NOMO-1 treated with DMSO at 0.1 percent for 48 hours (cell line): ENCODE measurements around the gene CLSTN2.

Experiments
- DNase-seq: peaks from one replicate; lab custom pipeline; 2025; ENCODE audit not compliant: unreplicated experiment; lab: John Stamatoyannopoulos, UW

The CLSTN2 gene

DNA sequence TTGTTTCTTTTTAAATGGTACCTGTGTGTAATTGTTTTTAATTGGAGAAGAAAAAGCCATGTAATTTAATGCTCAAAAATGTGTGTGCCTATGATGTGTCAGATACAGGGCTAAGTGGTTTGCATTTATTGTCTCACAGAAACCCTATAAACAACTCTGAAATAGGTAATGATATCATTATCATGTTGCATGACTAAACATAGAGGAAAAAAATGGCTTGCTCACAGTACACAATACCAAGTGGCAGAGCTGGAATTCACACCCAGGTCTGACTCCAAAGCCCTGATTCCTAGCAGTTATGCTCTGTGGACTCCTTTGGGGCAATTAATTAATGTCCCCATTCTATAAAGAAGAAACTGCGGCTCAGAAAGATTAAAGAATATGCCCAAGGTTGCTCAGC lies 505.5 kb downstream of the CLSTN2 start:
- DNase-seq: no peak

DNA sequence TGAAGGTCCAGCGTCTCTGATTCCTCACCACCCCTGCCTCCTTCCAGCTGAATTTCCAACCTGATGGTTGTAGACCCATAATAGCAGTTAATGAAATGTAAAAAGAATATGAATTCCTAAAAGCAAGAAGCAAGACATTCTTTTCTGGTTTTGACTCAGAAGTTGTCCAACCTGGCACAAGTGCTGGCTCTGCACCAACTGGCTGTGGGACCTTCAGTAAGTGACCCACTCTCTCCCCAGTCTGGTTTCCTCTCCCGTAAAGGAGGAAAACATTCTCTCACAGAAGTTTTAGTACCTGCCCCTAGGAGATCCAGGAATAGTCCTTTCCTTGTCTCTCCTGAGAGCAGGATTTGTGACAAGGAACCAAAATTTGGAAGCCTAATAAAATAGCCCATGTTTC lies 506.0 kb downstream of the CLSTN2 start:
- DNase-seq: no peak

DNA sequence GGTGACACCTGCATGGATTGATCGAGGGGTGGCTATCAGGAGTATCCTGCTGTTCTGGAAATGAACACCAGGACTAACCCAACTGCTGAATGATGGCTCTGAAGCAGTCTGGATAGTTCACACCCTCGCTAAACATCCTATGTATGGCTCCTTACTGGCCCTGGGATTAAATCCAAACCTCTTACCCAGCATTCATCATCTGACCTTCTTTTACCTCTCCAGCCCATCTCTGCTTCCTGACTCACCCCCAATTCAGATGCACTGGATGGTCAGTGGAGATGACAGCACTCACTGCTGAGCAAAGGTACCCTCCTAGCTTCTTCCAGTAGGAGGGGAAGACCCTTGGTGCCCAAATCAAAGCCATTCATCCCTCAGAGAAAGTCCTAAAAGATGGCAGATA lies 507.6 kb downstream of the CLSTN2 start:
- no peak for DNase-seq

DNA sequence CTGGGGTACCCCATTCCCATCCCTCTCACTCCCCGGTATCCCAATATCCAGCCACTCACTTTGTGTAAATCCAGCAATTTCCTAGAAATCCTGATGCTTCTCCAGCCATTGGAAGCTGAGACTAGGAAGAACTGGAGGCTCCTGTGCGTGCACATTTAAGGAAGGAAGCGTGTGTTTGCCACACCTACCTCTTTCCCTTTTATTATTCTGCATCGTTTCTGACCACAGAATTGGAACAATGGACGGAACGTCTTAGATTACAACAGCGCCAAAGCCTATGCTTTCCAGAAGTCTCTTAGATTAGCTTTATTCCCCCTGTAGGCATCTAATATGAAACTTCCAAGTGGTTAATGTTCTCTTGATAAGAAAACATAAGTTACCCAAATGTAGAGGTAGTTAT lies 508.1 kb downstream of the CLSTN2 start:
- no peak for DNase-seq

DNA sequence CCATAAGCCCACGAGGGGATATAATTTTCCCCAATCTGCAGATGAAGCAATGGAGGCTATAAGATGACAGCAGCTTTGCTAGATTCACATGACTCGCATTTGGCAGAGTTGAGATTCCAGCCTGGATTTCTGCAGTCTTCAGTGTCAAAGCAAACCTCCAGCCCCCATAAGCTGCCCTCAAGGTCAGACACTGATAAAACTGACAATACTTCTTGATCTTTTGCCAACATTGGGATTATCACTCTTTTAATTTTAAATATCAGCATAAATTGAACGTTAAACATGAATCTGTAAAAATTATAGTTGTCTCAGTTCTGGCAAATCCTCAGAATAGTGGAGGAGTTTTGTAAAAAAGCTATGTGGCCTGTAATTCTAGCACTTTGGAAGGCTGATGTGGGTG lies 508.8 kb downstream of the CLSTN2 start:
- no peak for DNase-seq

DNA sequence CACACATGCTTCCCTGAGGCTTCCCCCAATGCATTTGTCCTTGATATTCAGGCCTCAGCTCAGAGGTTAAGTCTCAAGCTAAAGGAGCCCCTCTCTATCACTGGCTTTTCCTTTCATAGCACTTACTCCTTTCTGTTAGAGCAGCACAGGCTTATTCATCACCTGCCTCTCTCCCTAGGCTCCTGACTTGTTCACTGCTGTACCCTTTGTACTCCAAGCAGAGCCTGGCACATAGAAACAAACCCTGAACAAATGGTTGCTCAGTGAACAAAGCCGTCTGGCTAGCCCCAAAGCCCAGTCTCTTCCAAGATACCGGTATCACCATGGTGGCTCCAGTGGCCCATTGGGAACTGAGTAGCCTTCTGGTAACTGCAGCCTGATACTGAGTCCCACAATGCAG lies 511.7 kb downstream of the CLSTN2 start:
- no peak for DNase-seq

DNA sequence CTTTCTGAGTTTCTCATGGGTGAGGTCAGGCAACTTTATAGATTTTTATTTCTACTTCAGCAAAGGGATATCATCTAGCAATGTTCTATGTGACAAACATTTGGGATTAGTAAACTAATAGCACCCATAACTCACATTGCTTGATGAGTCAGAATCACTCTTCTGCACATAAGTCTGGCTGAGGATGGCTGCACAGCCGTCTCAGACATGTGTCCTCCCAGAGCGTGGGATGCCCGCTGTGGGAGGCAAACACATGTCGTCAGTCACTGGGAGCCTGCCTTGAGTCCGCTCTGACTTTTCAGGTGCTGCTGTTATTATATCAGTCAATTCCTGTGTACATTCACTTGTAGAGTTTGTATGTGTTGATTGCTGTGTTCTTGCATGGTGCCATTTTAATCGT lies 512.2 kb downstream of the CLSTN2 start:
- no peak for DNase-seq

DNA sequence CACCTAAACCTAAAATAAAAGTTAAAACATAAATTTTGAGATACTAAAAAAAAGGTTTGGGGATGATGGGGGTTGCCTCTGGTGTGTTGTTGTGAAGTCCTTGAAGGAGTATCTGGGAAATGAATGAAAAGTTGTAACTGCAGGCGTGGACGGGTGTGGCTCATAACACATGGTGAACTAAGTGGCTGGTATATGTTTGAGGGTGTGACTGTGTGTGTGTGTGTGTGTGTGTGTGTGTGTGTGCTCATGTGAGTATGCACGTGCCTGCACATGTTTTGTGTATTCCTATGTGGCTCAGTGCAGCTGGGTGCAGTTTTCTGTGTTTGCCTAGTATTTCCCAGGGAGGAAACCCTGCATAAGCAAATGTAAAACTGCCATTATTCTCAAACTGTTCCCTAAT lies 513.0 kb downstream of the CLSTN2 start:
- no peak for DNase-seq

DNA sequence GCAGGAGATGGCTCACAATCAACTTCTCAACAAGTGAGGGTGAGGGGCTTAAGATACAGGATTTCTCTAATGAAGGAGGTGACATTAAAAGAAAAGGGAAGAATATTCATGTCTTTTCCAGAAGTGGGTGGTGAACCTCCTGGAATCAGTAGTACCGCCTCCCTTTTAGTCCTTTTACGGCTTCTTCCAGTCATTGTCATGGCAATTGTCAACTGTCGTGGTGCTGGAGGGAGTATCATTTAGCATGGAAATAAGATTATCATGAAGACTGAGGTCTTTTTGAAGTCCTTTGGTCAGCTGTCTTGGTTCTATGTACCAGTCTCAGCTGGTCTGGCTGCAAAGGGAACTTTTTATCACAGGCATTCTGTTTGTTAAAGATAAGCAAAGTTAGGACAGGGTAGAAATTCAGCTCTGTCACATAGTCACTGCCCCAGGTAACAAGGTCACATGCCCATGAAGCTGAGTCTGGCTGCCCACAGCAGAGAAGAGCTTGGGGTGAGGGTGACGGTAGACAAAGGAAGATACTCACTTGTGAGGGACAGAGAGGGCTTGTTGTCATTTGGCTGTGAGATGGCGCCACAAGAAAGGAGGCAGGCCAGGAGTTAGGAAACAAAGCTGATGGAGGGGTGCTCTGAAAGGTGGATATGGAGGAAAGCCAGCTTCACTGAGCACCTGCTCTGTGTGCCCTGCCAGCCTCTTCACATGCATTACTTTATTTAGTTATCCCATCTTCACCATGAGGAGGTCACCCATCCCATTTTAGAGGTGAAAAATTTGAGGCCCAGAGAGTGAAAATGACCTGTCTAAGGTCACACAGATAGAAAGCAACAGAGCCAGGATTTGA lies 514.6 kb downstream of the CLSTN2 start:
- no peak for DNase-seq

DNA sequence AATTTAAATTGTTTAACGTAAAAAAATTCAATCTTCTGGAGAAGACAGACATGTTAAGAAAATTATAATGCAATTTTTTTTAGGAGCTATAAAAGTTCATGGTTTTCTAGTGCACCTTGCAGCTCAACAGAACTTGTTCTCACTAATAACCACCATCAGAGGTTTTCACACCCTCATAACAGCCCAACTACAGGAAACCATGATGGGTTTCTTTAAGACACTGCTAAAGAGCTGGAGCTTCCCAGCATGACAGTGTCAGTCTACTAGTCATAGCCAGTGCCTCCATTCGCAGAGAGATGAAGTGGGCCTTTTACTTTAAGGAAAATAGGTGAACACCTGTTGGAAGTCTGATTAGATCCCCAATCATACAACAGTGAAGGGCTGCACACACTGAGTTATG lies 518.8 kb downstream of the CLSTN2 start:
- no peak for DNase-seq

DNA sequence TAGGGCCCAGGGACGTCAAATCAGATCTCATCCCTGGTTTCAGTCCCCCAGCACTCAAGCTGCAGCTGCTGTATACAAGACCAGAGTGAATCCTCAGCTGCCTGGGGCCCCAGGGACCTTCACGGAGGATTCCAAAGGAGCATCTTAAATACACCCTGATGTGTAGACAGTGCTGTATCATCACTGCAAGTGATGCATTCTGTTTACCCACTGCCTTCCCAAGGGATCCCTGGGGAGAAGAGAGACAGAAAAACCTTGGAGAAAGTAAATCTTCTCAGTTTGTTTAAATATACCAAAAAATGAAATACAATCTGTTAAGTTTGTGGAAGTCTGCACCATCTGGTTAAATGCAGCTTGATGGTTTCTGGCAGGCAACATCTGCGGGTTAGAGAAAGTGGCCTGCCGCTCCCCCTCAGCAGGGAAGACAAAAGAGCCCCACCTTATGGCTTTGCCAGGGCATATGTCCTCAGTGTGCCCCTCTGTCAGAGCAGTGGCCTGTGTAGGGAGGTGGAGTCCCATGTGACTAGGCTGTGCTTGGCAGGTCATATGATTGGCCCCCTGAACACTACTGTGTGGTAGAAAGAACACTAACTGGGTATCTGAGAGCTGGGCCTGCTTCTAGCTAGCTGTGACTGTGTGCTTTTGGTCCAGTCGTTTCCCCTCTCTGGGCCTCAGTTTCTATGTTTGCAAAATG lies 520.7 kb downstream of the CLSTN2 start:
- no peak for DNase-seq

DNA sequence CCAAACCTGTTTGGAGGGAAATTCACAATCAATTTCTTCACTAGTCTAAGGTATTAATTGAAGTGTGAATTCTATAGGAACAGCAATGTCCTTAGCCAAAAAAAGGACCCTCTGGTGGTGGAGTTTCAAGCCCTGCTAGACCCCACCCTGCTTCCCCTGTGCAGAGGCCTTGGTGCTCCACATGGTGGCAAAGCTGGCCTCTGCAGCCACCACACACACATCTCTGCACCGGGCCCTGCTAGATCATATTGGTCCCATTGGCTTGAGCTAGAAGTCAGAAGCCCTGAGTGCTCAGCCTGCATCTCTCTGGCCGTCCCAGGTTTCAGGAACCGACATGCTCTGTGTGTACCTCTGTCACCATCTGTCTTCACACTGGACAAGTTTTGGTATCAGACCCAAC lies 522.0 kb downstream of the CLSTN2 start:
- DNase-seq: no peak

DNA sequence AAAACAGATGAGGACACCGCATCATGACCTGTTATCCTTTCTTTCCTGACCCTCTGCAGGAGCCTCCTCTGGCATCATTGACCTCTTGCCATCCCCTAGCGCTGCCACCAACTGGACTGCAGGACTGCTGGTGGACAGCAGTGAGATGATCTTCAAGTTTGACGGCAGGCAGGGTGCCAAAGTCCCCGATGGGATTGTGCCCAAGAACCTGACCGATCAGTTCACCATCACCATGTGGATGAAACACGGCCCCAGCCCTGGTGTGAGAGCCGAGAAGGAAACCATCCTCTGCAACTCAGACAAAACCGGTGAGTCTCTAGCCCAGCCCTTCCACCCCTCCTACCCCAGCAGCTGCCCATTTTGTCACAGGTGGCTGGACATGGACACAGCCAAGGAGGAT lies 524.5 kb downstream of the CLSTN2 start:
- DNase-seq: no peak

DNA sequence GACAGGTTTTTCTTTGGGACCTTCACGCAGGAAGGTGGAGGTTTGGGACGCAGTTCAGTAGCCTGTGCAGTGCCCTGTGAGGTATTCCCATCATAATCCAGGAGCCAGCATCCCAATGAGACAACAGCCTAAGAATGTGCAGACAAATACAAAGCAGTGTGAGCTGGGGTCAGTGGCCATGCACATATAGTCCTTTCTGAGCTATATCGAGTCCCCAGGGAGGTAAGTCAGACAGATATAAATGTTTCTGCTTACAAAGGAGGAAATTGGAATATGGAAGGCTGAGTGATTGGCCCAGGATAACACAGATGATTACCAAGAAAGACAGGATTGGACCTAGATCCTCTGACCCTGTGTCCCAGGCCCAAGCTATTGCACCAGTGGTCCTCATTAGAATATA lies 526.3 kb downstream of the CLSTN2 start:
- no peak for DNase-seq

DNA sequence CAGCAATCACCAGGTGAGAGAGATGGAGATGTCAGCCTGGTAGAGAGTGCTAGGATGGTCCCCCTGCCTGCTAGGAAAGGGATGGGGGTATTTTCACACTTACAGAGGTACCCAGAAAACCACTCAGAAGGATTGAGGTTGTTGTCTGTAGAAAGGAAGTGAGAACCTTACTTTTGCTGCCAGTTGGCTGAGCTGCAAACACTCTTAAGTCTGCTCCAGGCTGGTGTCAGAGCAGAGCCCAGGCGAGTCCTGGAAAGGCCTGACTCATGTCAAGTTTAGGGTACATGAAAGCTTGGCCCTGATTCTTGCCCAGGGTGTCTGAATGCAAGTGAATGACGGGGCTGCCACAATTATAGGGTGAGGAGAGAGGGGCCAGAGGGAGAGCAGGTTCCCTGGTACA lies 528.4 kb downstream of the CLSTN2 start:
- DNase-seq: no peak

DNA sequence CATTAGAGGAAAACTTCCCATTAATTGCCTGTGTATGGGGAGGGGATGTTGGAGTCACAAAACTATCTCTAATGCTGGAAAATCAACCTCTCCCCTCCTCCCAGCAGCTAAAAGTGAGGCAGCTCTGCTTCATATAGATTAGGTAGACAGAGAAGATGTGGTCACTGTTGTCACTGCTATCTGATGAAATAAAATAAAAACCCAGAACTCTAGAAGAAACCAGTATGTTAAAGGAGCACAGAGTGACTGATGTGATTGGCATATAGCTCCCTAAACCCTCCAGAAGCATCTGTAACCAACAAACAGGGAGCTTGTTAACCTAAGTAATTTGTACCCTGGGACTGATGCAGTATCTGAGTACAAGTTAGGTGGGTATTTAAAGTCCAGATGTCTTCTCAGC lies 531.0 kb downstream of the CLSTN2 start:
- DNase-seq: no peak

DNA sequence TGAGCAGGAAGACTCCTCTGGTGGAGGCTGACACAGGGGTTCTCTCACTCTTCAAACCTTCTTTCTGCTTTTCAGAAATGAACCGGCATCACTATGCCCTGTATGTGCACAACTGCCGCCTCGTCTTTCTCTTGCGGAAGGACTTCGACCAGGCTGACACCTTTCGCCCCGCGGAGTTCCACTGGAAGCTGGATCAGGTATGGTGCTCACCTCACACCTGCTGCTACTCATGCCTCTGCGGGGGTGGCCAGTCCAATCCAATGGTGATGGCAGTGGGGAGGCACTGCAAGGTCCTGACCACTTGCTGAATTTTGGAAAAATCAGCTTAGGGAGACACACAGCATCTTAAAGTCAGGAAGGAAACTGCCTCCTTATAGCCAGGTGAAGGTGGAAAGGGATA lies 531.5 kb downstream of the CLSTN2 start:
- no peak for DNase-seq

DNA sequence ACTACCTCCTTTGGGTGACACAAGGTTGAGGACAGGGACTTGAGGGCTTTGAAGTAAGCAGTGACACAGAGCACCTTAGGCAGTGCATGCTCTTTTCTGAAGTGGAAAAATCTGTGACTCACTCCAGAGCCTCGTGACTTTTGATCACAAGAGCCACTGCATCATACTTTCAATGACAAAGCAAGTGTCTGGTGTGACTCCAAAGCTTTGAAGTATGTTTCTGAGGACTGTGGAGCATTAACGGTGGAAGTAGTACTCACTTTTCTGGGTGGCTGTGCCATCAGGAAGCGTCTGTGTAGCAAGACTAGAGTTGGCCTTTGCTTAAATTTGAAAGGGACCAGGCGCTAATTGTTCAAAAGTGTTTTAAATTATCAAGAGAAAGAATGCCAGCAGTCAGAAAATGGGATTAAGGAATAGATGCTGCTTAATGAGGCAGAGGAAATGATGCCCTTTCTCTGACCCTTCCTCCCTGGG lies 532.2 kb downstream of the CLSTN2 start:
- no peak for DNase-seq

DNA sequence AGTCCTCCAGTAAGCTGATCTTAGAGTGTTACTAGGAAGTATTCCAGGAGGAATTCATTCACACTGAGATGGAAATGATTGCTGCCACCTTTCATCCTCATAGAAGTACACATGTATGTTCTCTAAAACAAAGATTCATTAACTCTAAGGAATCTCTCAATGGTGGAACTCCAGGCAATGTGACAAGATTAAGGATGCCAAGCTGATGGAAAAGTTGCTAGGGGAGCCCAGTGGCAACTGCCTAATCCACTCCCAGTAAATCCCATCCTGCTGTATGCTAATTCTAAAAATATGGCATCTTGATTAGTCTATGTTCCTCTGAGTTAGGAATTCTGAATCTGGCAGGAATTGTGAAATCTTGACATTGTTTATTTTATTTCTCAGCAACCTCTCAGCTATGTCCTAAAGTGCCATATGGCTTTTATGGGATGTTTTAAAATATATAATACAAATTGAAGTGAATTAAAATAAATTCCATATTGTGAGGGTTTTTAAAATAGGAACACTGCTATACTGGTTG lies 532.9 kb downstream of the CLSTN2 start:
- no peak for DNase-seq

DNA sequence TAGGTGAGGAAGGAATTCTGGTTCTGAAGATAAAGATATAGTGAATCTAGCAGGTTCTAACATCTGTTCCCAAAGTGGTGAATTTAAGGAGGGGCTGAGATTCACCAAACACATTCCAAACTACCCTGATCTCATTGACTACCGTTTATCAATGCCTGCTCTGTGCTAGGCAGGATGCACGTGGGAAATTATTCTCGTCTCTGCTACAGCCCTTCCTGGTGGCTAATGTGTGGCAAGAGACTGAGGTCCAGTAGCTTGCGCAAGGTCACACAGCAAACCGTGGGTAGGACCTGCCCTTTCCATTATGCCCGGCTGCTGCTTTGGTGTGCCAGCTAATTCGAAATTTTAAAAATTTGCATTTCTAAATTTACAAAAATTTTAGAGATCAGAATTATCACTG lies 533.4 kb downstream of the CLSTN2 start:
- DNase-seq: peak; percentile 75

DNA sequence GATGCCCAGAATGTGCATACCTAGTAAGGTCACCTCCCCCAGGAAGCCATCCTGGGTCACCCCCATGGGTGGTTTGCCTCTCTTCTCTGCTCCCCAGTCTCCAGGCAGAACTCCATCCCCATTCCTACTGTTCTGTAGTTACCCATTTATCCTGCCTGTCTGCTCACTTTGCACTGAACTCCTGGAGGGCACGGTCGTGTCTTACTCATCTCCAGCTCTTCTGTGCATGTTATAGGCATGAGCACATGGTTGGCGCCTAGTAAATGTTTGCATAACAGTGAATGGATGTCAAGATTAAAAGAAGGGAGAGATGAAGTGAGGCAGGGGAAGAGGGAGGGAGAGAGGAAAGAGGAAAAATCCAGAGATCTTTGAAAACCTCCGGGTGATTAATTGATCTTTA lies 534.5 kb downstream of the CLSTN2 start:
- DNase-seq: no peak

DNA sequence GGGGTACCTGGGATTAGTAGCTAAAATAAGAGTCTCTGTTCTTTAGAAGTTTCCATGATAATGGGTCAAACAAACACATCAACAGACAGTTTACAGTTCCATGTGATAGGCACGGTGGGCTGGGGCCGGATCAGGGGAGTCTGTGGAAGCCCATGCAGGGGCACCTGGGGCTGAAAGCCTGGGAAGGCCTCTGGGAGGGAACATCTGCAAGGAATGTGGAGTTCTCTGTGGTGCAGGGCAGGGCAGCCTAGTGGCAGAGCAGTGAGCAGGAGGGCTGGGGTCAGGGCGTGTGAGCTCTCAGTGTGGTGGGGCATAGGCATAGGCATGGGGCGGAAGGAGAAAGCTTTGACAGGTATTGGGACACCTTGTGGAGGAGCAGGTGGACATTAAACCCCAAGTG lies 535.2 kb downstream of the CLSTN2 start:
- DNase-seq: no peak
